Loucy (cell line): ENCODE measurements around the gene ZMAT5.

Experiments
- H2AFZ ChIP-seq: fragments of 200-600 bp; sonication (generic); 2 replicates; pipeline ENCODE4 v1.6.0; 2016; ENCODE audit warnings: antibody characterized with exemption, mild to moderate bottlenecking, low read length, moderate library complexity
- H3F3A ChIP-seq: fragments of 200-600 bp; 2 replicates; pipeline ENCODE4 v1.6.0; 2016; ENCODE audit warnings: antibody characterized with exemption, low read depth, mild to moderate bottlenecking
- H3K27me3 ChIP-seq: fragments of 200-600 bp; sonication (generic); 2 replicates; pipeline ENCODE4 v1.6.1; 2014; ENCODE audit warnings: low read length, mild to moderate bottlenecking; ENCODE audit not compliant: insufficient read depth, poor library complexity, severe bottlenecking
- H3K36me3 ChIP-seq: fragments of 200-600 bp; sonication (generic); 2 replicates; pipeline ENCODE4 v1.6.1; 2016; ENCODE audit warnings: low read length; ENCODE audit not compliant: insufficient read depth
- H3K4me1 ChIP-seq: fragments of 200-600 bp; sonication (generic); 2 replicates; pipeline ENCODE4 v1.5.1; 2014; ENCODE audit warnings: low read length, mild to moderate bottlenecking; ENCODE audit not compliant: insufficient read depth, poor library complexity, severe bottlenecking
- H3K4me2 ChIP-seq: fragments of 200-600 bp; sonication (generic); 2 replicates; pipeline ENCODE4 v1.6.0; 2014; ENCODE audit warnings: antibody characterized with exemption, low read length, low read depth, mild to moderate bottlenecking; ENCODE audit not compliant: poor library complexity, severe bottlenecking
- H3K4me3 ChIP-seq: fragments of 200-600 bp; sonication (generic); 2 replicates; pipeline ENCODE4 v1.5.1; 2014; ENCODE audit warnings: low read length, mild to moderate bottlenecking, mixed read lengths; ENCODE audit not compliant: poor library complexity, severe bottlenecking
- H3K79me2 ChIP-seq: fragments of 200-600 bp; sonication (generic); 2 replicates; pipeline ENCODE4 v1.6.1; 2014; ENCODE audit warnings: low read length; ENCODE audit not compliant: insufficient read depth
- H3K9ac ChIP-seq: fragments of 200-600 bp; sonication (generic); 2 replicates; pipeline ENCODE4 v1.6.0; 2014; ENCODE audit warnings: mild to moderate bottlenecking, low read depth, low read length, moderate library complexity; ENCODE audit not compliant: poor library complexity, severe bottlenecking
- H3K9me2 ChIP-seq: fragments of 200-600 bp; sonication (generic); replicated peaks from 2 replicates; pipeline ENCODE4 v1.6.1; 2016; ENCODE audit warnings: low read depth, low read length, mixed read lengths
- H3K9me3 ChIP-seq: fragments of 200-600 bp; sonication (generic); 2 replicates; pipeline ENCODE4 v1.6.1; 2014; ENCODE audit warnings: mild to moderate bottlenecking, antibody characterized with exemption, low read length, low read depth; ENCODE audit not compliant: insufficient read depth
- H4K20me1 ChIP-seq: fragments of 200-600 bp; sonication (generic); 2 replicates; pipeline ENCODE4 v1.6.0; 2014; ENCODE audit warnings: antibody characterized with exemption, low read length, mild to moderate bottlenecking; ENCODE audit not compliant: insufficient read depth, poor library complexity, severe bottlenecking
- CTCF ChIP-seq: fragments of 200-600 bp; sonication (generic); conservative IDR thresholded peaks from 2 replicates; pipeline ENCODE4 v1.5.1; 2014; ENCODE audit warnings: mild to moderate bottlenecking, antibody characterized with exemption, low read length
- EZH2phosphoT487 ChIP-seq: fragments of 200-600 bp; IDR thresholded peaks from 2 replicates; pipeline ENCODE4 v1.6.1; 2018; ENCODE audit warnings: antibody characterized with exemption, mild to moderate bottlenecking, moderate library complexity, borderline replicate concordance

The ZMAT5 gene

GRCh38 chr22:29780220-29780619 is 13.4 kb upstream of the ZMAT5 start:
- H3F3A ChIP-seq: no peaks in the 10 kb centered on the region
- no peak overlapping the region for H2AFZ ChIP-seq
- no peaks in the 10 kb centered on the region for H3K36me3 ChIP-seq
- H3K9me2 ChIP-seq: no peaks in the 10 kb centered on the region
- H3K4me3 ChIP-seq: no peak overlapping the region
- H3K9me3 ChIP-seq: no peaks in the 10 kb centered on the region
- H3K4me2 ChIP-seq: no peak overlapping the region
- H3K4me1 ChIP-seq: no peaks in the 10 kb centered on the region
- H3K79me2 ChIP-seq: no peaks in the 10 kb centered on the region
- H4K20me1 ChIP-seq: no peaks in the 10 kb centered on the region
- no peak for TF ChIP-seq CTCF
- TF ChIP-seq EZH2phosphoT487: no peak
- H3K27me3 ChIP-seq: no peaks in the 10 kb centered on the region
- H3K9ac ChIP-seq: no peak overlapping the region

DNA sequence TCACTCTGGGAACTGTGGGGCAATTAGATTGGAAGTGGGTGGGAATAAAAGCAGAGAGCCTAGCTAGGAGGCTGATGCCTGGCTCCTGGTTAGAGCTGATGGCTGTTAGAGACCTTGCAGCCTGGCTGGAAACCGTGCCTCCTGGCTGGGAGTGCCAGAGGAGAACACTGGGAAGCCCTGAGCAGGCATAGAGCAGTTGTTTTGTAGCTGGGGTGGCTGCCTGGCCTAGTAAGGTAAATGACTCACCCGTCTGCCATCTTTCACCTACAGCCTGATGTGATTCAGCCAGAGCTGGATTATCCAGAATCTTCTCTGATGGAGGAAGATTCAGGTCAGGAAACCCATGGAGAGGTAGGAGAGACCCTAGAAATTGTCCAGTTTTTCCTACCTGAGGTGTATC is 6.4 kb upstream of the ZMAT5 start:
- Histone ChIP-seq H3K4me2 (no peak overlapping the region), H3F3A (no peaks in the 10 kb centered on the region), H2AFZ (no peak overlapping the region), H3K9ac (no peak overlapping the region), H3K4me1 (peaks cover 8% of the 10 kb centered on the region), H3K9me3 (no peaks in the 10 kb centered on the region), H3K27me3 (no peaks in the 10 kb centered on the region), H3K9me2 (no peaks in the 10 kb centered on the region), H3K36me3 (peaks cover 9% of the 10 kb centered on the region; the same call in 1 of the 2 replicates), H4K20me1 (peaks cover 2% of the 10 kb centered on the region), H3K4me3 (no peak overlapping the region), H3K79me2 (peaks cover 17% of the 10 kb centered on the region)
- TF ChIP-seq EZH2phosphoT487 (no peak), CTCF (no peak)

DNA sequence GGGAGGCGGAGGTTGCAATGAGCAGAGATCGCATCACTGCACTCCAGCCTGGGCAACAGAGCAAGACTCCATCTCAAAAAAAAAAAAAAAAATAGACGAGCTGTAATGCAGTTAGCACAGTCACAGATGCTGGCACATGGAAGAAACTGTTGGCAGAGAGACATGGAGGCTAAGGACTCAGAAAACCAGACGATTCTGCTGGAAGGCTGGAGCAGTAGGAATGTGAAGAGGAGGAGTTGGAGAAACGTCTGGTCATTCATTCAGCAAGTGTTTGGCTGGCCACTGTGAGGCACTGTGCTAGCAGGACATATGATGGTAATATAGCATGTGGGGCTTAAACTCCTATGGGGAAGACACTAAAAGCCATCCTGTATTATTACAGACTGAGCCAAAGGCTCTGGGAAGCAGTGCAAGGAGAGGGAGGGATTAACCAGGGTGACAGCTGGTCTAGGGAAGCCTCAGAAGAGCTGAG is 5.4 kb upstream of the ZMAT5 start:
- Histone ChIP-seq H3F3A (no peaks in the 10 kb centered on the region), H3K79me2 (peaks cover 28% of the 10 kb centered on the region), H3K4me2 (no peak overlapping the region), H3K9me2 (no peaks in the 10 kb centered on the region), H2AFZ (no peak overlapping the region), H3K9me3 (no peaks in the 10 kb centered on the region), H3K4me3 (no peak overlapping the region), H3K27me3 (no peaks in the 10 kb centered on the region), H4K20me1 (peaks cover 3% of the 10 kb centered on the region), H3K4me1 (peaks cover 13% of the 10 kb centered on the region), H3K9ac (no peak overlapping the region), H3K36me3 (peaks cover 9% of the 10 kb centered on the region; the same call in 1 of the 2 replicates)
- TF ChIP-seq CTCF (peak; percentile 63), EZH2phosphoT487 (no peak)
